GM21786 (cell line): ENCODE data around the gene DOCK2.

Experiments
- ATAC-seq: cut with Tn5 transposase; IDR thresholded peaks from one replicate; pipeline ENCODE4 v1.9.1; 2021; ENCODE audit not compliant: unreplicated experiment

DOCK2 gene

GRCh38 chr5:169970911-169971765 is 334.1 kb downstream of the DOCK2 start:
- no peak for ATAC-seq

DNA sequence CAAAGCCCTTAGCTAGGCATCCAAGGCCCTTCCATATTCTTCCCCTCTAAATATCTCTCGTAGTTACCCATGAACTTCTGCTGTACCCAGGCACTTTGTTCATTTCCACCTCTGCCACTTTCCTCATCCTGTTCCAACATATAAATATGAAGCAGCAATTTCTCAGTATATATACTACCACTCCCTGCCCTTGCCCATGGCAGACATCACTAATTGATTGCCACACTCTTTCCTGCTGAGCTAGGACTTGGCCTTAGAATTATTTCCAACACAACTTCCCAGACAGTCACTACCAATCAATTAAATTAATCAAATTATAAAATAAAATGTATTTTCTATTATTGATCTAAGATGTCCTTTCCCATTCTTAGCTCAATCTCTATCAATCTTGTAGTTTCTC is 334.7 kb downstream of the DOCK2 start:
- no peak for ATAC-seq

DNA sequence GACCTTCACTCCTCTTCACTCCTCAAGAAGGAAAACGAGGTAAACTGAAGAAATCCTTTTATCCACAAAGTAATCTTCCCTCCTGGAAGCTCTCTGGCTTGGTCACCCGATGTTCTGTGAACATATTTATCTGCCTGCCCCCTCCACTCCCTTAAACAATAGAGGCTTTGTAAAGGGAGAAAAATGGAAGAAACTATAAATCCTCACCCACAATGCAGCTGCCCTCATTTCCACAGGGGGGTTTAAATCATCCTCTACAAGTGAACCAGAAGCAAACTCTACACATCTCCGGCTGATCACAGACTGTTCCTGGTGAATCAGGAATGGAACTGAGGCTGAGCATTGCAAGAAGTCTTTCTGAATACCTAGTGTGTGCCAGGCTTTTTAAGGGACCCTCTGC is 336.0 kb downstream of the DOCK2 start:
- no peak for ATAC-seq

DNA sequence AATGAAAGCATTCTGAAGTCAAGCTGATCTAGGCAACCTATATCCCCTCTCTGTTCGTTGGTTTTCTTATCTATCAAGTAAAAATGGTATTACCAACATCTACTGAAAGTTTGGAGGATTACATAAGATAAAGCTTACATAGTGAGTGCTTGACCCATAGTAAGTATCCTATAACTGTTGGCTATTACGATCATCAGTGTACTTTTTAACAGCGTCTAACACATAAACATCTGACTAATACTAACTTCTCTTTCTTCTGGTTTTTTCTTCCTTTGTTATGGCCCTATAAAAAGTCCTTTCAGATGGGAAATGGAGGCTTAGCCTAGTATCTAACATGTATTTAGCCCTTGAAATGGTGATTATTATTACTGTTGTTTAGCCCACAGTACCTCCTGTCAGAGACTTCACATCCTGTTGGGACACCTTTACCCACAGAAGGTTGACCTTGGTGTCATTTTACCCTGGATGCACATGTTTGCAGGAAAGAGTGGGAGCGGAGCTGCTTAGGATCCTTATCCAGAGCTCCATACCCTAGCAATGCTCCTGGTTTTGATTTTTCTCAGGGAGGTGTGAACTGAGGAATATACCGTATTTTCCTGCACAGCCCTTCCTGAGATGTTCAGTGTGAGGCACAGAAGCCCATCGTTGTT is 337.2 kb downstream of the DOCK2 start:
- no peak for ATAC-seq

GRCh38 chr5:169978714-169979113 is 341.6 kb downstream of the DOCK2 start:
- no peak for ATAC-seq

DNA sequence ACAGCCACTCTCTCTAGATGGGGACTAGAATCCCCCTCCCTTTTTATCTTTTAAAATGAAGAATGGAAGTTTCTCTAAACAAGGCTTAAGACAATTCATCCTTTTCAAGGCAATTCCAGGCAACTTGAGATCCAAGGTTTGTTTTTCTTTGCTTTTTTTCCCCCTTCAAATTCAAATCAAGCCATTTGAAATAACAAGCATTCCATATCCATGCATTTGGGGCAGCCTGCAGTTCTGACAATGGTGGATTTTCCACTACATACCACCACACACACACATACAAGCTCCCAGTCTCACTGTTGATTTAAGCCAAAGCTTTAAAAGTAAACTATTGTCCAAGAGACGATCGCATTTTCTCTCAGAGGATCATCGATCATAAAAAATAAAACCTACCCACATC is 342.8 kb downstream of the DOCK2 start:
- no peak for ATAC-seq

GRCh38 chr5:169980418-169981053 is 343.5 kb downstream of the DOCK2 start, which contains the start of gene INSYN2B:
TSS of gene INSYN2B (minus strand) at chr5:169980495. CDS start at chr5:169883898, 96,597 bp downstream.
- ATAC-seq: no peak

DNA sequence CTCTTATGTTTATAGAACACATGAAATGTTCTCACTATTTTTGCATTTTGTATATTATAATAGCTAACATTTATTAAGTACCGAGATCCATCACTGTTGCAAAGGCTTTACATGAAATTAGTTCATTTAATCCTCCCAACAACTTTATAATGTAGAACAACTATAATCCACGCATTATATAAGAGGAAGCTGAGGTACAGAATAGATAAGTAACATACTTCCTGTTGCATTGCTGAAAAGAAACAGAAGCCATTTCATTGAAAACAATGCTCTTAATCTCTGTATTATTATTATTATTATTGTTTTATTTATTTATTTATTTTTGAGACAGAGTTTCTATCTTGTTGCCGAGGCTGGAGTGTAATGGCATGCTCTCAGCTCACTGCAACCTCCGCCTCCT is 351.1 kb downstream of the DOCK2 start:
- no peak for ATAC-seq

- no peak for ATAC-seq
Measured at GRCh38 chr5:169988947-169989346, 351.9 kb downstream of the DOCK2 start.

- ATAC-seq: no peak
Measured at GRCh38 chr5:169989365-169989764, 352.3 kb downstream of the DOCK2 start.

DNA sequence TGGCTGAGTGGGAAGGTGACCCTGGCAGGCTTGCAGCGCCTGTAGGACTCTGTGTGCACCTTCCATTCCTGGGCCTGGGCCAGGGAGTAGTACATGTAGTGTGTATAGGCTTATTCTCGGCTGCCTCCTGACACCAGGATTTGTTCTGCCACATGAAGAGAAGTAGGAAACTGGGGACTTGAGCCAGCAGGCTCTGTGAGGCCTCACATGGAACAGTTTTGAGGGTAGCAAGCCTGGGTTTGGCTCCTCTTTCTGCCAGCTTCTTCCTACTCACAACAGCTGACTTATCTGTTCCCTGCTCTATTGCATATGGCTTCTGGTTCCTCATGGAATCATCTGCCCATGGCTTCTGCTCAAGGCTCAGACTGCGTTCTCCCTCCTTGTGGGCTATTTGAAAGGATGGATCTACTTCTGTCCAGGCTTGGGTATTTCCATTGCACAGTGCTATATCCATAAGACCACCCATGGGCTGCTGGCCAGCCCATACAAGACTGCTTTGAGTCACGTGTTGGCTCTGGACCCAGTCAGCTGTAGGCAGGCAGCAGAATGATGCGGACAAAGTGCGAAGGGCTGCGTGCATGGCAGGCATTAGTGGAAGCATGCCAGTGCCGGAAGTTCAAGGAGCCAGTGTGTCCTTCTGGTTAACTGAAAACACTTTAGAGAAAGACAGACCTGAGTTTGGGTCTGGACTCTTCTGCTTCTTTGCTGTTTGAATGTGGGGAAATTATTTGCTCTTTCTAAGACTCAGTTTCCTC is 354.2 kb downstream of the DOCK2 start:
- no peak for ATAC-seq

DNA sequence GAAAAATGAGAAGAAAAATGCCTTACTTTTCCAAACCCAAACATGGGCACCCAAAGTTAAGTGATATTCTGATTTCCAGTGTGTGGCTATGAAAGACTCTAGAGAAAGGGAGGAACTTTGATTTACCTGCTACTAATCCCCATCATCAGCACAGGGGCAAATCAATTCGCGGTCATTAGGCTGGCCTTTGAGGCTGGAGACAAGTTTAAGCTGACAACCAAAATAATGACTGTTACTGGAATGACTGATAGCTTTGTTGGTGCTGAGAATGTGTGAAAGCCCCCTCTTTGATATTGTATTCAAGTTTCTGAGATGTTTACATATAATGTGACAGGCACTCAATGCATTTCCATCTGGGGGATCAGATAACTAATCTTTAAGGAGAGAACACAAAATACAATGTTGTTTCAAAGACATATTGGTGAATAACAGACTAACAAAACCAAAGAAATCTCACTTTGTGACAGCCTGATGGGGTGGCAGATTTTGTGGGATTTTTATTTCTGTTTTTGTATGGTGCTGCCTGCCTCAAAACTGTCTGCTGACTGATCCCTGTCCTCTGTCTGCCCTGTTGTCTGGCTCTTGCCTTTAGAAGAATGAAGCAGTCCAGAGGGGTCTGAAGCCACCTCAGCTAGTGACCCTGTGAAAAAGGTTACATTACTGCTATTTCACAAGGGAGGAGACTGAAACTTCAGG is 355.9 kb downstream of the DOCK2 start:
- no peak for ATAC-seq

DNA sequence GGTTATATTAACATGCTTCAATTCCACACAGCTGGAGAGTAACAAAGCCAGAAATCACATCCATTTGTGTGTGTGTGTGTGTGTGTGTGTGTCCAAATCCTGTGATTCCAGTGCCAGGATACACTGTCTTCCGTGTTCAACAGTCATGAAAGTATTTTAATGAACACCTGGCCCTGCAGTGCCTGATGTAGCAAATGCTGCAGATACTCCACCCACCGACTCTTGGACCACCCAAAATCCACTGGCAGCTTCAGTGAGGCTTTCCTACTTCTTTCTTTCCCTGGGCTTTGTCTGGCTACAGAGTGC is 356.4 kb downstream of the DOCK2 start:
- ATAC-seq: no peak

DNA sequence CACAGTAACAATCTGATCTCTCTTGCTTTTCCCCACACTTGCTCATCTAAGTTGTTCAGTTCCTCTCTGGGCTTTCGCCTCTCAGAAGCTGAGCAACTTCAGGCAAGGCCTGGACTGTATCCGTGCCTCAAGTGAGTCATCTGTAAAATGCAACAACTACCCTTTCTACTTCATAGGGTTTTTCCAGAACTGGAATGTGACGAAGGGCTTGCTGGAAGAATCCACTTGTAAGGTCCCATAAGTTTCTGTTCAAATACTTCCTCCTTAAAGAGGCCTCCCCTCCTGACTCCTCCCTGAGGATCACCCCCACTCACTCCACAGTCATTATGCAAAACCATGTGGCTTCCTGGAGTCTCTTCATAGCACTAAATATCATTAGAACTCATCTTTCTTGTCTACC is 360.7 kb downstream of the DOCK2 start:
- ATAC-seq: no peak

- no peak for ATAC-seq
Measured at GRCh38 chr5:169999621-170000020, 362.5 kb downstream of the DOCK2 start.

GRCh38 chr5:170000155-170000554 is 363.1 kb downstream of the DOCK2 start:
- ATAC-seq: no peak

DNA sequence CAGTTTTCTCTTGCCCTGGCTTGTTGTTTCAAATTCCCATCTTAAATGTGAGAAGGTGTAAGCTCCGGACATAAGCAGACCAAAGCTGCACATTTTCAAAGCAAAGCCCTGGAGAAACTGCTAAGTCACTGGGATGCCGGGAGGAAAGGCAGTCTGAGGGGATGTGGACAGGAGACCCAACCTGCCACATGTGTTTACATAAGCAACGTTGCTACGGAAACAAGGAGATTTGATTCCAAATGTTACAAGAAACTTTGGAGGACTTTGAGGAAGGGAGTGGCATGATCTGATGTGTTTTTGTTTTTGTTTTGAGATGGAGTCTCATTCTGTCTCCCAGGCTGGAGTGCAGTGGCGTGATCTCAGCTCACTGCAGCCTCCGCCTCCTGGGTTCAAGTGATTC is 368.9 kb downstream of the DOCK2 start:
- ATAC-seq: no peak

DNA sequence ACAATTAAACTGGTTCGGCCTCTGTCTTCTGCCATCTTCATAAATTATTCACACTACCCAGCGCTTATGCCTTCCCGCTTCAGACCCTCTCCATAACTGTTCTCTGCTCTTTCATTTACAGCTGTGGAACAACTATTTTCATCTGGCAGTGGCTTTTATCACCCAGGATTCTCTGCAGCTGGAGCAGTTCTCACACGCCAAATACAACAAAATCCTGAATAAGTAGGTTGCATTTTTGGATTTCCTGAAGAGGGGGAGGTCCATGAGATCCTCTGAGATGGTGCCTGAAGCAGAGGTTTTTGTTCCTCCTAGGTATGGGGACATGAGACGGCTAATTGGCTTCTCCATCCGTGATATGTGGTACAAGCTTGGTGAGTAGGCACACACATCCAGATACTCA is 371.3 kb downstream of the DOCK2 start:
- no peak for ATAC-seq

DNA sequence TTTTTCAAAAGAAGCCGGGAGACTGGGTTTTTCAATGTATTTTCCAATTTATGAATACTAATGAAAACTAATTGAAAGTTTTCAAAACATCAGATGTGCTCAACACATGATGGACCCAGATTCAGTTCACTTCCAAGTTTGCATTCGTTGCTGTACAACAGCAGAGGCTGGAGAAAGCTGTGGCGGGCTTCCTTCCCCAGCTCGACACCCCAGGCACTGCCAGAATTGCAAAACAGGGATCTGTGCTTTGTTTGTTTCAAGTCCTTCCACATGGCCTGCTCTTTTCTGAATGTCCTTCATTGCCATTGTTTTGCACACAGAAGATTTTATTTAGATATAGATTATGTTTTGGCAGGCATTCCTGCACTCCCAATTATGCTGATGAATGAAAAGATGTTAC is 373.5 kb downstream of the DOCK2 start:
- ATAC-seq: no peak

DNA sequence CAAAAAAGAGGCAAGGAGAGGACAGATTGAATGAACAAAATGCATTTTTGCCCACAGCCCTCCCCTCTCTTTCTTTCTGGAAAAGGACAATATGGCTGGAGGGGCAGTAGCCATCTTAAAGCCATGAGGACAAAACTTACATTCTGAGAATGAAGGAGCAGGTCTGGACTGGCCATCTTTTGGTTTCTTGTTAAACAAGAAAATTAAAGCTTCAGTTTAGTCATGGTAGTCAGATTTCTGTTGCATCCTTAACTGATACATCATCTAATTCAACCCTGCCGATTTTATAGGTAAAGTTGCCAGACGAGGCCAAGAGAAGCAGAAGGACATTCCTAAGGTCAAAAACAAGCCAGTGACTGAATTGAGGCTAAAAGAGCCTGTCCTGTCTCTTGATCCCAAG is 374.7 kb downstream of the DOCK2 start:
- no peak for ATAC-seq

- no peak for ATAC-seq
Measured at GRCh38 chr5:170012622-170013021, 375.5 kb downstream of the DOCK2 start.
